DOHH2 (cell line): ENCODE results near the gene AR.

Experiments used
- H3F3A ChIP-seq: fragments of 200-600 bp; sonication (generic), shearing (Covaris generic); 2 replicates; pipeline ENCODE4 v1.6.0; 2016; ENCODE audit warnings: antibody characterized with exemption, mild to moderate bottlenecking; ENCODE audit not compliant: control insufficient read depth, insufficient read depth
- H3K27ac ChIP-seq: fragments of 200-600 bp; sonication (generic); 2 replicates; pipeline ENCODE4 v1.5.1; 2014; ENCODE audit warnings: low read depth, mild to moderate bottlenecking, low read length, moderate library complexity
- H3K27me3 ChIP-seq: fragments of 200-600 bp; sonication (generic); 2 replicates; pipeline ENCODE4 v1.6.1; 2014; ENCODE audit warnings: mild to moderate bottlenecking, low read length, mixed read lengths; ENCODE audit not compliant: control insufficient read depth
- H3K36me3 ChIP-seq: fragments of 200-600 bp; sonication (generic); 2 replicates; pipeline ENCODE4 v1.6.1; 2014; ENCODE audit warnings: mild to moderate bottlenecking, low read length, moderate library complexity, mixed read lengths; ENCODE audit not compliant: control insufficient read depth
- H3K4me1 ChIP-seq: fragments of 200-600 bp; sonication (generic); 2 replicates; pipeline ENCODE4 v1.6.1; 2014; ENCODE audit warnings: mild to moderate bottlenecking, low read length, mixed read lengths; ENCODE audit not compliant: control insufficient read depth
- H3K4me2 ChIP-seq: fragments of 200-600 bp; sonication (generic); 2 replicates; pipeline ENCODE4 v1.6.0; 2014; ENCODE audit warnings: mild to moderate bottlenecking, low read length, moderate library complexity
- H3K4me3 ChIP-seq: fragments of 200-600 bp; sonication (generic); 2 replicates; pipeline ENCODE4 v1.5.1; 2014; ENCODE audit warnings: mild to moderate bottlenecking, low read length, mixed read lengths
- H3K79me2 ChIP-seq: fragments of 200-600 bp; sonication (generic); 2 replicates; pipeline ENCODE4 v1.6.1; 2014; ENCODE audit warnings: mild to moderate bottlenecking, low read length, mixed read lengths; ENCODE audit not compliant: control insufficient read depth
- H3K9me2 ChIP-seq: fragments of 200-600 bp; sonication (generic); replicated peaks from 2 replicates; pipeline ENCODE4 v1.6.1; 2014; ENCODE audit warnings: mild to moderate bottlenecking, low read length, mixed read lengths; ENCODE audit not compliant: control insufficient read depth
- H3K9me3 ChIP-seq: fragments of 200-600 bp; sonication (generic); 2 replicates; pipeline ENCODE4 v1.6.1; 2014; ENCODE audit warnings: antibody characterized with exemption, low read length, mixed read lengths; ENCODE audit not compliant: control insufficient read depth, insufficient read depth
- H4K20me1 ChIP-seq: fragments of 200-600 bp; sonication (generic); 2 replicates; pipeline ENCODE4 v1.6.0; 2014; ENCODE audit warnings: low read depth, mild to moderate bottlenecking, antibody characterized with exemption, low read length, moderate library complexity; ENCODE audit not compliant: control insufficient read depth, insufficient read depth
- CTCF ChIP-seq: fragments of 200-600 bp; sonication (generic); IDR thresholded peaks from one replicate; pipeline ENCODE4 v1.5.1; 2014; ENCODE audit warnings: antibody characterized with exemption, mild to moderate bottlenecking, low read depth, low read length; ENCODE audit not compliant: poor library complexity, severe bottlenecking
- EZH2phosphoT487 ChIP-seq: fragments of 200-600 bp; sonication (generic); IDR thresholded peaks from 2 replicates; pipeline ENCODE4 v1.6.1; 2017; ENCODE audit warnings: borderline replicate concordance, mild to moderate bottlenecking, antibody characterized with exemption, low read length, moderate library complexity, mixed read lengths

Gene AR

GRCh38 chrX:67585401-67585800, 41.6 kb downstream of the AR start:
- no peaks in the 10 kb centered on the region for H4K20me1 ChIP-seq
- H3K27ac ChIP-seq, result no peak overlapping the region
- no peaks in the 10 kb centered on the region for H3K9me2 ChIP-seq

GRCh38 chrX:67587946-67588624, 44.3 kb downstream of the AR start:
- H3K9me3 ChIP-seq, result no peaks in the 10 kb centered on the region
- H3K27ac ChIP-seq, result no peak overlapping the region
- H3K4me1 ChIP-seq, result no peaks in the 10 kb centered on the region
- no peaks in the 10 kb centered on the region for H3K36me3 ChIP-seq
- TF ChIP-seq CTCF, result no peak
- no peak for TF ChIP-seq EZH2phosphoT487
- H3K27me3 ChIP-seq, result no peaks in the 10 kb centered on the region
- H3K4me2 ChIP-seq, result no peak overlapping the region
- no peaks in the 10 kb centered on the region for H3F3A ChIP-seq
- no peaks in the 10 kb centered on the region for H3K79me2 ChIP-seq
- H4K20me1 ChIP-seq, result no peaks in the 10 kb centered on the region
- no peak overlapping the region for H3K4me3 ChIP-seq
- H3K9me2 ChIP-seq, result no peaks in the 10 kb centered on the region

More at GRCh38 chrX:67585401-67585800, 41.6 kb downstream of the AR start:
- Histone ChIP-seq H3K4me3 (no peak overlapping the region), H3K4me2 (no peak overlapping the region), H3K9me3 (no peaks in the 10 kb centered on the region), H3K27me3 (no peaks in the 10 kb centered on the region), H3K36me3 (no peaks in the 10 kb centered on the region), H3F3A (no peaks in the 10 kb centered on the region), H3K4me1 (no peaks in the 10 kb centered on the region), H3K79me2 (no peaks in the 10 kb centered on the region)
- no peak for TF ChIP-seq CTCF
- no peak for TF ChIP-seq EZH2phosphoT487

- TF ChIP-seq EZH2phosphoT487 (no peak), CTCF (no peak)
- H3K9me3 ChIP-seq, result no peaks in the 10 kb centered on the region
- no peak overlapping the region for H3K4me3 ChIP-seq
- no peak overlapping the region for H3K27ac ChIP-seq
- H4K20me1 ChIP-seq, result no peaks in the 10 kb centered on the region
- H3K27me3 ChIP-seq, result no peaks in the 10 kb centered on the region
- H3F3A ChIP-seq, result no peaks in the 10 kb centered on the region
- H3K9me2 ChIP-seq, result no peaks in the 10 kb centered on the region
- no peaks in the 10 kb centered on the region for H3K4me1 ChIP-seq
- H3K4me2 ChIP-seq, result no peak overlapping the region
- no peaks in the 10 kb centered on the region for H3K79me2 ChIP-seq
- no peaks in the 10 kb centered on the region for H3K36me3 ChIP-seq
Observed at GRCh38 chrX:67596839-67597790, 53.3 kb downstream of the AR start.
